ENCODE data around the gene OR10C1.

Gene OR10C1

GRCh38 chr6:29465279-29465678 lies 26.2 kb downstream of the OR10C1 start:
- ChIA-PET POLR2A (no interaction called here), CTCF (no interaction called here)
- Histone ChIP-seq H3K4me1 (ENCODE audit: control insufficient read depth, insufficient read depth, low read length) (no peaks in the 10 kb centered on the region), H3K27ac (ENCODE audit: extremely low read depth, low read depth, low read length) (no peak overlapping the region), H3K36me3 (ENCODE audit: control insufficient read depth in 2 of 2, insufficient read depth in 1 of 2, low read length in 2 of 2) (no peaks in the 10 kb centered on the region), H3K4me3 (ENCODE audit: low read depth, low read length) (no peak overlapping the region), H3K9me3 (ENCODE audit: control insufficient read depth, insufficient read depth, low read depth, low read length) (no peaks in the 10 kb centered on the region)
- no peak for TF ChIP-seq ZBTB48 (tag by site-specific recombination; IDR thresholded peaks at IDR 0.05)

GRCh38 chr6:29465801-29466200 lies 26.7 kb downstream of the OR10C1 start:
- H3K4me3 ChIP-seq (ENCODE audit: low read depth, low read length): no peak overlapping the region
- ChIA-PET CTCF (interaction anchor here (1.3 to 1.5 kb wide), 2 partner anchors 13 to 124 kb away, joined by 4 to 6 read pairs; no protein-coding TSS in a partner anchor), POLR2A (no interaction called here)
- no peaks in the 10 kb centered on the region for H3K36me3 ChIP-seq (ENCODE audit: control insufficient read depth in 2 of 2, insufficient read depth in 1 of 2, low read length in 2 of 2)
- TF ChIP-seq ZNF311 (tag by site-specific recombination; IDR thresholded peaks at IDR 0.05; ENCODE audit: borderline replicate concordance): no peak
- TF ChIP-seq ZNF704 (tag by site-specific recombination; IDR thresholded peaks at IDR 0.05): no peak
- no peak for TF ChIP-seq KLF10 (tag by site-specific recombination; IDR thresholded peaks at IDR 0.05)
- TF ChIP-seq ZNF362 (tag by site-specific recombination; IDR thresholded peaks at IDR 0.05): no peak
- no peak for TF ChIP-seq ZNF174 (tag by site-specific recombination; IDR thresholded peaks at IDR 0.05)
- no peak for TF ChIP-seq ZNF600 (tag by site-specific recombination; IDR thresholded peaks at IDR 0.05)
- no peak for TF ChIP-seq KLF9 (tag by site-specific recombination; IDR thresholded peaks at IDR 0.05; ENCODE audit: low read depth)
- no peak for TF ChIP-seq ZNF248 (tag by site-specific recombination; IDR thresholded peaks at IDR 0.05)
- TF ChIP-seq ZNF18 (tag by site-specific recombination; IDR thresholded peaks at IDR 0.05): no peak
- no peak for TF ChIP-seq OSR2 (tag by site-specific recombination; IDR thresholded peaks at IDR 0.05)
- TF ChIP-seq ZNF354C (tag by site-specific recombination; IDR thresholded peaks at IDR 0.05; ENCODE audit: borderline replicate concordance, low read depth): no peak
- no peak for TF ChIP-seq ZNF2 (tag by site-specific recombination; IDR thresholded peaks at IDR 0.05)
- TF ChIP-seq ZNF510 (tag by site-specific recombination; IDR thresholded peaks at IDR 0.05; ENCODE audit: insufficient replicate concordance): no peak
- no peak for TF ChIP-seq ZSCAN4 (tag by site-specific recombination; IDR thresholded peaks at IDR 0.05)
- no peak for TF ChIP-seq ZNF621 (tag by site-specific recombination; IDR thresholded peaks at IDR 0.05)
- no peak for TF ChIP-seq GLIS2 (tag by site-specific recombination; IDR thresholded peaks at IDR 0.05)
- no peak for TF ChIP-seq TCF7L2 (IDR thresholded peaks at IDR 0.05; ENCODE audit: borderline replicate concordance, low read depth, low read length)
- TF ChIP-seq ZNF324 (tag by site-specific recombination; IDR thresholded peaks at IDR 0.05): no peak
- H3K27ac ChIP-seq (ENCODE audit: extremely low read depth, low read depth, low read length): no peak overlapping the region
- no peaks in the 10 kb centered on the region for H3K9me3 ChIP-seq (ENCODE audit: control insufficient read depth, insufficient read depth, low read depth, low read length)
- no peaks in the 10 kb centered on the region for H3K4me1 ChIP-seq (ENCODE audit: control insufficient read depth, insufficient read depth, low read length)

Measured in HEK293 (cell line).